Bronchial epithelial cell (primary cell): ENCODE measurements around the gene CLIP1. TPM values are rescaled to one million over a fixed set of nuclear protein-coding genes. Genes with fewer than 3 reads are reported as not detected.

Source experiments
- DNase-seq: peaks from one replicate; pipeline ENCODE4 v3.0.0-alpha.2; 2010; ENCODE audit warnings: low read depth
- FAIRE-seq: peaks from 2 replicates; lab custom pipeline; 2011; peaks lifted over from hg19 to GRCh38; lab: Jason Lieb, UNC
- H3K27me3 ChIP-seq: 2 replicates; pipeline ENCODE4 v1.5.1; 2011; ENCODE audit warnings: low read length; ENCODE audit not compliant: control insufficient read depth, insufficient read depth
- H3K36me3 ChIP-seq: 2 replicates; pipeline ENCODE4 v1.5.1; 2011; ENCODE audit warnings: low read length; ENCODE audit not compliant: control insufficient read depth, insufficient read depth
- H3K4me3 ChIP-seq: 2 replicates; pipeline ENCODE4 v1.5.1; 2011; ENCODE audit warnings: mild to moderate bottlenecking, low read depth, low read length, control low read depth
- CTCF ChIP-seq: IDR thresholded peaks from 2 replicates; pipeline ENCODE4 v1.5.1; 2011; ENCODE audit warnings: mild to moderate bottlenecking, moderate library complexity, low read length, control low read depth, inconsistent platforms; ENCODE audit not compliant: insufficient read depth, severe bottlenecking
- total RNA-seq: library from RNA; depleted of rRNA; stranded (reverse); fragments of >200 nt; gene quantifications from 2 replicates; pipeline ENCODE4 v1.2.1, GENCODE V29; 2014

Gene CLIP1
- total RNA-seq, 1 donor from 2014 or later = 69.0 TPM

- no peak overlapping the region for H3K4me3 ChIP-seq
- no peak for TF ChIP-seq CTCF
- no peaks in the 10 kb centered on the region for H3K27me3 ChIP-seq
- FAIRE-seq = no peak
- no peak for DNase-seq
- peaks cover 1% of the 10 kb centered on the region for H3K36me3 ChIP-seq
Measured at GRCh38 chr12:122412851-122413433, 9.5 kb downstream of the CLIP1 start.

- TF ChIP-seq CTCF = no peak
- Histone ChIP-seq H3K4me3 (no peak overlapping the region), H3K36me3 (peaks cover 1% of the 10 kb centered on the region), H3K27me3 (no peaks in the 10 kb centered on the region)
- FAIRE-seq (no peak), DNase-seq (no peak)
Measured at GRCh38 chr12:122411537-122411936, 10.9 kb downstream of the CLIP1 start.

GRCh38 chr12:122407208-122407607, 15.3 kb downstream of the CLIP1 start:
- DNase-seq (no peak), FAIRE-seq (no peak)
- H3K36me3 ChIP-seq = no peaks in the 10 kb centered on the region
- H3K4me3 ChIP-seq = no peak overlapping the region
- no peak for TF ChIP-seq CTCF
- no peaks in the 10 kb centered on the region for H3K27me3 ChIP-seq

GRCh38 chr12:122406701-122407164, 15.7 kb downstream of the CLIP1 start:
- DNase-seq (no peak), FAIRE-seq (no peak)
- no peak for TF ChIP-seq CTCF
- Histone ChIP-seq H3K36me3 (no peaks in the 10 kb centered on the region), H3K27me3 (no peaks in the 10 kb centered on the region), H3K4me3 (no peak overlapping the region)

GRCh38 chr12:122403831-122404230, 18.6 kb downstream of the CLIP1 start:
- Histone ChIP-seq H3K27me3 (no peaks in the 10 kb centered on the region), H3K36me3 (no peaks in the 10 kb centered on the region), H3K4me3 (no peak overlapping the region)
- FAIRE-seq (no peak), DNase-seq (no peak)
- no peak for TF ChIP-seq CTCF
